Uterus (tissue), 2 donors: ENCODE results near the gene APOLD1.

Source experiments
- POLR2A ChIP-seq, 2 donors: fragments of 450-650 bp; IDR thresholded peaks; one replicate each; pipeline ENCODE4 v1.6.1; 2016; ENCODE audit warnings: antibody characterized with exemption in 2 of 2, mild to moderate bottlenecking in 1 of 2, moderate library complexity in 1 of 2
- TF ChIP-seq, protein P1 (sequence below), 4 experiments: fragments of 200-600 bp in 2 of 4; fragments of 450-650 bp in 2 of 4; sonication (generic) in 2 of 4; IDR thresholded peaks; one replicate each; pipeline ENCODE4 v1.5.1; 2016 to 2019; ENCODE audit warnings: antibody characterized with exemption in 4 of 4, mild to moderate bottlenecking in 2 of 4, moderate library complexity in 1 of 4

DNA sequence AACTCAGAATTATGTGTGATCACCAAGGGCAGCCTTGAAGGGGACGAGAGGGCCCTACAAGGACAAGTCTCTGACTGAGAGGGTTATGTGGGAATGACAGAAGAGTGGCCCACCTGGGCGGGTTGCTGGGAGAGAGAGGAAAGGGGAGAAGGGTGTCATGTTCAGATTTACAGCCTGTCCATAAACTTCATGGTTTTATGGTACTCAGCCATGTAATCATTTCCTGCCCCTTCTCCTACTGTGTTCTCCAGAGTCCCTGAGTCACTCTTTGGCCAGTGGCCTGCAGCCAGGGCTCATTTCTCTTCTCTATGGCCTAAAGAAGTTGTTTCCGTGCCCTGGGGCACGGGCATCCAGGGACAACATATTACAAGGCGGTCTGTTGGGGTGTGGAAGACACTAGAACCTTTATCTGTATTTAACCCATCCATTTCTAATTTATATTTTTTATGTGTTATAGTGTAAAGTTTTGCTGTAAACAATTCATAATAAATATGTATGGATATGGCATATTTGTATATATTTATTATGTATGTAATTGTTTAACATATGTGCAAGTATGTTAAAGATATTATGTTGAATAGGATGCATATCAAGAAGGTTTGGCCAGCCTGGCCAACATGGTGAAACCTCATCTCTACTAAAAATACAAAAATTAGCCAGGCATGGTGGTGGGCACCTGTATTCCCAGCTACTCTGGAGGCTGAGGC is 54.6 kb downstream of the APOLD1 start:
- TF ChIP-seq, protein P1, sequence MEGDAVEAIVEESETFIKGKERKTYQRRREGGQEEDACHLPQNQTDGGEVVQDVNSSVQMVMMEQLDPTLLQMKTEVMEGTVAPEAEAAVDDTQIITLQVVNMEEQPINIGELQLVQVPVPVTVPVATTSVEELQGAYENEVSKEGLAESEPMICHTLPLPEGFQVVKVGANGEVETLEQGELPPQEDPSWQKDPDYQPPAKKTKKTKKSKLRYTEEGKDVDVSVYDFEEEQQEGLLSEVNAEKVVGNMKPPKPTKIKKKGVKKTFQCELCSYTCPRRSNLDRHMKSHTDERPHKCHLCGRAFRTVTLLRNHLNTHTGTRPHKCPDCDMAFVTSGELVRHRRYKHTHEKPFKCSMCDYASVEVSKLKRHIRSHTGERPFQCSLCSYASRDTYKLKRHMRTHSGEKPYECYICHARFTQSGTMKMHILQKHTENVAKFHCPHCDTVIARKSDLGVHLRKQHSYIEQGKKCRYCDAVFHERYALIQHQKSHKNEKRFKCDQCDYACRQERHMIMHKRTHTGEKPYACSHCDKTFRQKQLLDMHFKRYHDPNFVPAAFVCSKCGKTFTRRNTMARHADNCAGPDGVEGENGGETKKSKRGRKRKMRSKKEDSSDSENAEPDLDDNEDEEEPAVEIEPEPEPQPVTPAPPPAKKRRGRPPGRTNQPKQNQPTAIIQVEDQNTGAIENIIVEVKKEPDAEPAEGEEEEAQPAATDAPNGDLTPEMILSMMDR (IDR thresholded peaks at IDR 0.05), result no peak
- no peak for TF ChIP-seq POLR2A (IDR thresholded peaks at IDR 0.05)
